Ascending aorta (tissue), 2 donors: ENCODE data around the gene AHCTF1. TPM values are rescaled to one million over a fixed set of nuclear protein-coding genes. Genes with fewer than 3 reads are reported as not detected.
A peak's percentile ranks its signal among the peaks of the same experiment; 100 is the strongest.

ENCODE experiments used
- DNase-seq, 2 donors: peaks; one replicate each; pipeline ENCODE4 v3.0.0-alpha.2; 2019; ENCODE audit warnings: low spot score in 2 of 2
- H3K27ac ChIP-seq, 2 donors: fragments of 200-600 bp; sonication (generic); one replicate each; pipeline ENCODE4 v1.5.1; 2016 to 2017; ENCODE audit warnings: mild to moderate bottlenecking in 1 of 2
- H3K27me3 ChIP-seq: fragments of 200-600 bp; sonication (generic); one replicate; pipeline ENCODE4 v1.5.1; 2017
- H3K36me3 ChIP-seq, 2 donors: fragments of 200-600 bp; sonication (generic); one replicate each; pipeline ENCODE4 v1.5.1; 2016
- H3K4me1 ChIP-seq, 2 donors: fragments of 200-600 bp; sonication (generic); one replicate each; pipeline ENCODE4 v1.5.1; 2016 to 2017; ENCODE audit warnings: mild to moderate bottlenecking in 1 of 2
- H3K4me3 ChIP-seq, 2 donors: fragments of 200-600 bp; sonication (generic); one replicate each; pipeline ENCODE4 v1.5.1; 2016 to 2017; ENCODE audit warnings: mild to moderate bottlenecking in 1 of 2
- H3K9me3 ChIP-seq, 2 donors: fragments of 200-600 bp; sonication (generic); one replicate each; pipeline ENCODE4 v1.5.1; 2016
- intact Hi-C: fragments of 100-400 bp; cut with DNase I; formaldehyde crosslinking; loops from one replicate; pipeline ENCODE4 v1.15.1; 2023
- total RNA-seq: library from RNA; depleted of rRNA; stranded (reverse); fragments of >200 nt; gene quantifications from one replicate; pipeline ENCODE4 v1.1.0, GENCODE V29; 2016
- TF ChIP-seq, protein P1 (sequence below), 3 experiments: fragments of 200-600 bp in 2 of 3; fragments of 450-650 bp in 1 of 3; sonication (generic) in 2 of 3; IDR thresholded peaks; one replicate each; pipeline ENCODE4 v1.5.1; 2016 to 2019; ENCODE audit warnings: antibody characterized with exemption in 3 of 3, mild to moderate bottlenecking in 1 of 3, moderate library complexity in 1 of 3

The AHCTF1 gene
- total RNA-seq, 1 donor from 2014 or later = 16.5 TPM

DNA sequence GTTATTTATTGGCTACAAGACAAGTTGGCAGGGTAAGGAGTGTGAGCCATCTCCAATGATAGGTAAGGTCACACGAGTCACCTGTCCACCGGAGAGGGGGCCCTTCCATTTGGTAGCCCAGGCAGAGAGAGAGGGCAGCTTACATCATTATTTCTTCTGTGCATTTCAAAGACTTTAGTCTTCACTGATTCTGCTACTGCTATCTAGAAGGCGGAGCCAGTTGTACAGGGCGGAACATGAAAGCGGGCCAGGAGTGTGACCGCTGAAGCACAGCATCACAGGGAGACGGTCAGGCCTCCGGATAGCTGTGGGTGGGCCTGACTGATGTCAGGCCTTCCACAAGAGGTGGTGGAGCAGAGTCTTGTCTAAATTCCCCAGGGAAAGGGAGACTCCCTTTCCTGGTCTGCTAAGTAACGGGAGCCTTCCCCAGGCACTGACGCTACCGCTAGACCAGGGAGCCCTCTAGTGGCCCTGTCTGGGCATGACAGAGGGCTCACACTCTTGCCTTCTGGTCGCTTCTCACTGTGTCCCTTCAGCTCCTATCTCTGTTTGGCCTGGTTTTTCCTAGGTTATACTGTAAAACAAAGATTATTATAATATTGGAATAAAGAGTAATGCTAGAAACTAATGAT is 39.5 kb upstream of the AHCTF1 start:
- Histone ChIP-seq H3K4me3 (no peak overlapping the region), H3K36me3 (no peaks in the 10 kb centered on the region), H3K27me3 (no peaks in the 10 kb centered on the region), H3K4me1 (no peaks in the 10 kb centered on the region), H3K9me3 (no peaks in the 10 kb centered on the region), H3K27ac (no peak overlapping the region)
- TF ChIP-seq, protein P1, sequence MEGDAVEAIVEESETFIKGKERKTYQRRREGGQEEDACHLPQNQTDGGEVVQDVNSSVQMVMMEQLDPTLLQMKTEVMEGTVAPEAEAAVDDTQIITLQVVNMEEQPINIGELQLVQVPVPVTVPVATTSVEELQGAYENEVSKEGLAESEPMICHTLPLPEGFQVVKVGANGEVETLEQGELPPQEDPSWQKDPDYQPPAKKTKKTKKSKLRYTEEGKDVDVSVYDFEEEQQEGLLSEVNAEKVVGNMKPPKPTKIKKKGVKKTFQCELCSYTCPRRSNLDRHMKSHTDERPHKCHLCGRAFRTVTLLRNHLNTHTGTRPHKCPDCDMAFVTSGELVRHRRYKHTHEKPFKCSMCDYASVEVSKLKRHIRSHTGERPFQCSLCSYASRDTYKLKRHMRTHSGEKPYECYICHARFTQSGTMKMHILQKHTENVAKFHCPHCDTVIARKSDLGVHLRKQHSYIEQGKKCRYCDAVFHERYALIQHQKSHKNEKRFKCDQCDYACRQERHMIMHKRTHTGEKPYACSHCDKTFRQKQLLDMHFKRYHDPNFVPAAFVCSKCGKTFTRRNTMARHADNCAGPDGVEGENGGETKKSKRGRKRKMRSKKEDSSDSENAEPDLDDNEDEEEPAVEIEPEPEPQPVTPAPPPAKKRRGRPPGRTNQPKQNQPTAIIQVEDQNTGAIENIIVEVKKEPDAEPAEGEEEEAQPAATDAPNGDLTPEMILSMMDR (IDR thresholded peaks at IDR 0.05) = peak; percentile 71 to 90 (median 88)
- DNase-seq = peak in 1 of 2 donors; percentile 75
- intact Hi-C loops = loop anchor here (2.0 kb wide), 1 partner anchor 64 kb away; no protein-coding TSS in a partner anchor

DNA sequence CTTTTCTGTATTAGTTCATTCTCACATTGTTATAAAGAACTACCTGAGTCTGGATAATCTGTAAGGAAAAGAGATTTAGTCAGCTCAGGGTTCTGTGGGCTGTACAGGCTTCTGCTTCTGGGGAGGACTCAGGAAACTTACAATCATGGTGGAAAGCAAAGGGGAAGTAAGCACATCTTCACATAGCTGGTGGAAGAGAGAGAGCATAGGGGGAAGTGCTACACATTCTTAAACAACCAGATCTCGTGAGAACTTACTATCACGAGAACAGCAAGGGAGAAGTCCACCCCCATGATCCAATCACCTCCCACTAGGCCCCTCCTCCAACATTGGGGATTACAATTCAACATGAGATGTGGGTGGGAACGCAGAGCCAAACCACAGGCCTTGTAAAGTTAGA is 37.9 kb upstream of the AHCTF1 start:
- intact Hi-C loops = loop anchor here (2.0 kb wide), 1 partner anchor 63 kb away; no protein-coding TSS in a partner anchor
- H3K4me1 ChIP-seq = no peaks in the 10 kb centered on the region
- H3K27ac ChIP-seq = no peak overlapping the region
- TF ChIP-seq, protein P1 (IDR thresholded peaks at IDR 0.05) = no peak
- DNase-seq = no peak
- no peaks in the 10 kb centered on the region for H3K27me3 ChIP-seq
- H3K9me3 ChIP-seq = no peaks in the 10 kb centered on the region
- no peaks in the 10 kb centered on the region for H3K36me3 ChIP-seq
- no peak overlapping the region for H3K4me3 ChIP-seq

DNA sequence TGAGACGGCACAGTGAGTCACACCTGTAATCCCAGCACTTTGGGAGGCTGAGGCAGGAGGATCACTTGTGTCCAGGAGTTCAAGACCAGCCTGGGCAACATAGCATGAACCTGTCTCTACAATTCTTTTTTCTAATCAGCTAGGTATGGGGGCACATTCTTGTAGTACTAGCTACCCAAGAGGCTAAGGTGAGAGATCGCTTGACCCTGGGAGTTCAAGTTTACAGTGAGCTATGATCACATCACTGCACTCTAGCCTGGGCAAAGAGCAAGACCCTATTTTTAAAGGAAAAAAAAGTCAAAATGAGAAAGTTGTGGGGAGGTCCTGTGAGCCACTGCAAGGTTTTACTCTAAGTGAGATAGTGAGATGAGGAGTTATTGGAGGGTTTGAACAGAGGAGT is 34.8 kb upstream of the AHCTF1 start:
- H3K9me3 ChIP-seq = no peaks in the 10 kb centered on the region
- no peak for DNase-seq
- TF ChIP-seq, protein P1 (IDR thresholded peaks at IDR 0.05) = no peak
- no peak overlapping the region for H3K27ac ChIP-seq
- no peaks in the 10 kb centered on the region for H3K27me3 ChIP-seq
- no peaks in the 10 kb centered on the region for H3K4me1 ChIP-seq
- intact Hi-C loops = no loop called here
- H3K4me3 ChIP-seq = no peak overlapping the region
- no peaks in the 10 kb centered on the region for H3K36me3 ChIP-seq

DNA sequence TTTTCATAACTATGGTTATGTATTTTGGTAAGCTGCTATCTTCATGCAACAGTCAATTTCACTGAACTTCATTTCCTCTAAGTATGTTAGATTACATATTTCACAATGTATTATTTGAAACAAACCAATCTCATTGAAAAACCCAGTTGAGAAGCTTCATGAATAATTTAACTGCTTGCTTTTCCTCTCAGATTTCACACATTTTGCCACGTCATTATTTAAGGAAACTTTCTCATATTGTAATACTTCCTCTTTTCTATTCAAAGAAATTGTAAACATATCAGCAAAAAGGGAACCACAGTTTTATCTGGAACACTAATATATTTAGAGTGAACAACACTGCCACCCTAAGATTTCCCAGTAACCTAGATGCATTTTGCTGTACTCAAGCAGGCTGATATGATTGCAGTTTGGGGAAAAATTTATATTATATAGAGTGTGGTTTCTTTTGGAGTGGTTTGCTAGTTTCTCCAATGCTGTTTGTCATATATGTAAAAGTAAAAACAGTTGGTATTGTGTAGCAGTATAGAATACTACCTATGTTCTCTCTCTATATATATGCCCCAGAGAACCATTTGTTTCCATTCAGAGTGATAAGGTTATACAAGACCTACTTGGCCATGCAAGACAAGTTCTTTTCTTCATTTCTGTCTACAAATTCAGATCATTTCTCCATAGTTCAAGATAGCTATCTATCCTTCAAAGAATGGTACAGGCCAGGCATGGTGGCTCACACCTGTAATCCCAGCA is 28.4 kb upstream of the AHCTF1 start:
- TF ChIP-seq, protein P1 (IDR thresholded peaks at IDR 0.05) = peak in 2 of 3 experiments; percentile 15 to 48
- H3K36me3 ChIP-seq = no peaks in the 10 kb centered on the region
- no peaks in the 10 kb centered on the region for H3K9me3 ChIP-seq
- intact Hi-C loops = loop anchor here (1.0 kb wide), 1 partner anchor 53 kb away; no protein-coding TSS in a partner anchor
- H3K27ac ChIP-seq = peak overlapping the region in 1 of 2 donors; percentile 2
- DNase-seq = no peak
- no peaks in the 10 kb centered on the region for H3K27me3 ChIP-seq
- no peak overlapping the region for H3K4me3 ChIP-seq
- H3K4me1 ChIP-seq = no peaks in the 10 kb centered on the region

DNA sequence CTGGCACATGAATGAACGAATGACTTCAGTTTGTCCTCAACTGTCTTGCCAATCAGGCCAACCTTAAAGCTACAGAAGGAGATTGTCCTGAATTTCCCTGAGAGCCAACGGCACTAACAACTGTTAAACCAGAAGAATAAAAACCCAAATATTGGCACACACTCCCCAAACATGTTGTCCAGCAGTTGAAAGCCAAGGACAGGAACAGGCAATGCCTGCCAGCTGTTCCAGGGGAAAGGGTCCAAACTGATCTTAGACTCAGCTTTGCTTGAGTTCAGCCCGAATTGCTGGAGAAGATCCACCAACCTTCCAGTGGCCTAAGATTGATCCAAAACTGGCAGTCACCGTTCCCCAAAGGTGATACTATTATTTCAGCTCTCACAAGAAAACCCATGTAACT is 22.4 kb upstream of the AHCTF1 start:
- Histone ChIP-seq H3K27ac (peak overlapping the region; percentile 9 to 49), H3K9me3 (no peaks in the 10 kb centered on the region), H3K4me3 (no peak overlapping the region), H3K36me3 (no peaks in the 10 kb centered on the region), H3K27me3 (no peaks in the 10 kb centered on the region), H3K4me1 (peaks cover 0 to 4% of the 10 kb centered on the region in 2 donors)
- intact Hi-C loops = no loop called here
- TF ChIP-seq, protein P1 (IDR thresholded peaks at IDR 0.05) = no peak
- DNase-seq = no peak
